Measurements from ENCODE around the gene P2RY6. TPM values are rescaled to one million over a fixed set of nuclear protein-coding genes. Genes with fewer than 3 reads are reported as not detected.

The P2RY6 gene
- total and polyA plus RNA-seq, 10 of the 15 experiments (the other 5 are each of a cell fraction or from before 2014, with no cell fraction given): 0.05 to 0.90 (median 0.22) TPM; not detected in 4

DNA sequence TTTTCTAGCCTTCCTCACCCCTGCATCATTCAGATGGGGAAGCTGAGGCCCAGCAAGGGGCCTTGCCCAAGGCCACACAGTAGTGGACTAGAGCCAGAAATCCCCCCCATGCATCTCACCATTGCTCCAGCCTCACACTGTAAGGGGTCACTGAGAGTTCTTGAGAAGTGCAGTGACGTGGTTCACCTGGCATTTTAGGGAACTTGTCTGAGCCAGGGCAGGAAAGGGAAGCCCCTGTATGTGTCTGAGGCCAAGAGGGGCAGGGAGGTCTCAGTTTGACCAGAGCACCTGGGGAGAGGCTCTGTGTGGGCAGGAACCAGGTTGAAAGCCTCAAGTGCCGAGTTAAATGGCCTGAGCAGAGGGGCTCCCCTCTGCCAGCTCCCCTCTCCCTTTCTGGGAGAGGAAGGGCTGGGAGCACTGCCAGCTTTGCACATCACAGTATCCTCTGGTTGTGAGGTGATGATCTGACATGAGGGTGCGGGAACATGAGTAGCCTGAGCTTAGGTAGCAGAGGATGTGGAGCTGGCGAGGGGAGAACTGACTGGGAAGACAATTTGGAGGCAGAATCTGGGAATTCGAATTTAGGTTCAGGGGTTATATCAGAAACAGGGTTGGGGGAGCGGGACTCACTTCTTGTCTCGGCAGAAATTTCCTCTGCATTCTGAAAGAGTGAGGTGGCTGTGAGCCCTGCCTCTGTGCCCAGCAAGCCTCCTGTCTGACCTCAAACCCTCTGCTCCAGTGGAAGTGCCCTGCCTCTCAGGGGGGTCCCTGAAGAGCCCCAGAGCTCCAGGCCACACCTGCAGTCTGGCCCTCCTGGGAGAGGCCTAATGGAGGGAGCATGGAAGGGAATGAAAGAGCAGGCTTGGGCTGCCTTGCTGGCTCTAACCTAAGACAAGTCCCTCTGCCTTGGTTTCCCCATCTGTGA is 50.5 kb downstream of the P2RY6 start (continued):
- TF ChIP-seq, protein P1, sequence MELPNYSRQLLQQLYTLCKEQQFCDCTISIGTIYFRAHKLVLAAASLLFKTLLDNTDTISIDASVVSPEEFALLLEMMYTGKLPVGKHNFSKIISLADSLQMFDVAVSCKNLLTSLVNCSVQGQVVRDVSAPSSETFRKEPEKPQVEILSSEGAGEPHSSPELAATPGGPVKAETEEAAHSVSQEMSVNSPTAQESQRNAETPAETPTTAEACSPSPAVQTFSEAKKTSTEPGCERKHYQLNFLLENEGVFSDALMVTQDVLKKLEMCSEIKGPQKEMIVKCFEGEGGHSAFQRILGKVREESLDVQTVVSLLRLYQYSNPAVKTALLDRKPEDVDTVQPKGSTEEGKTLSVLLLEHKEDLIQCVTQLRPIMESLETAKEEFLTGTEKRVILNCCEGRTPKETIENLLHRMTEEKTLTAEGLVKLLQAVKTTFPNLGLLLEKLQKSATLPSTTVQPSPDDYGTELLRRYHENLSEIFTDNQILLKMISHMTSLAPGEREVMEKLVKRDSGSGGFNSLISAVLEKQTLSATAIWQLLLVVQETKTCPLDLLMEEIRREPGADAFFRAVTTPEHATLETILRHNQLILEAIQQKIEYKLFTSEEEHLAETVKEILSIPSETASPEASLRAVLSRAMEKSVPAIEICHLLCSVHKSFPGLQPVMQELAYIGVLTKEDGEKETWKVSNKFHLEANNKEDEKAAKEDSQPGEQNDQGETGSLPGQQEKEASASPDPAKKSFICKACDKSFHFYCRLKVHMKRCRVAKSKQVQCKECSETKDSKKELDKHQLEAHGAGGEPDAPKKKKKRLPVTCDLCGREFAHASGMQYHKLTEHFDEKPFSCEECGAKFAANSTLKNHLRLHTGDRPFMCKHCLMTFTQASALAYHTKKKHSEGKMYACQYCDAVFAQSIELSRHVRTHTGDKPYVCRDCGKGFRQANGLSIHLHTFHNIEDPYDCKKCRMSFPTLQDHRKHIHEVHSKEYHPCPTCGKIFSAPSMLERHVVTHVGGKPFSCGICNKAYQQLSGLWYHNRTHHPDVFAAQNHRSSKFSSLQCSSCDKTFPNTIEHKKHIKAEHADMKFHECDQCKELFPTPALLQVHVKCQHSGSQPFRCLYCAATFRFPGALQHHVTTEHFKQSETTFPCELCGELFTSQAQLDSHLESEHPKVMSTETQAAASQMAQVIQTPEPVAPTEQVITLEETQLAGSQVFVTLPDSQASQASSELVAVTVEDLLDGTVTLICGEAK (IDR thresholded peaks at IDR 0.05; ENCODE audit: borderline replicate concordance): no peak
- TF ChIP-seq, protein P2, sequence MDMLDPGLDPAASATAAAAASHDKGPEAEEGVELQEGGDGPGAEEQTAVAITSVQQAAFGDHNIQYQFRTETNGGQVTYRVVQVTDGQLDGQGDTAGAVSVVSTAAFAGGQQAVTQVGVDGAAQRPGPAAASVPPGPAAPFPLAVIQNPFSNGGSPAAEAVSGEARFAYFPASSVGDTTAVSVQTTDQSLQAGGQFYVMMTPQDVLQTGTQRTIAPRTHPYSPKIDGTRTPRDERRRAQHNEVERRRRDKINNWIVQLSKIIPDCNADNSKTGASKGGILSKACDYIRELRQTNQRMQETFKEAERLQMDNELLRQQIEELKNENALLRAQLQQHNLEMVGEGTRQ (IDR thresholded peaks at IDR 0.05; ENCODE audit: borderline replicate concordance, low read depth, low read length): no peak
- TF ChIP-seq RBBP5 (conservative IDR thresholded peaks at IDR 0.05) (no peak), KDM1A (IDR thresholded peaks at IDR 0.05; ENCODE audit: borderline replicate concordance) (no peak), DPF2 (IDR thresholded peaks at IDR 0.05) (peak; percentile 41; the same call in 1 of the 2 replicates), MYC (IDR thresholded peaks at IDR 0.05; ENCODE audit: insufficient read depth, insufficient read length, insufficient replicate concordance, low read length, severe bottlenecking) (no peak), NR2C1 (IDR thresholded peaks at IDR 0.05) (no peak), GATAD2B (conservative IDR thresholded peaks at IDR 0.05; ENCODE audit: low read depth) (no peak), IRF4 (IDR thresholded peaks at IDR 0.05; ENCODE audit: low read depth, low read length) (no peak), BHLHE40 (IDR thresholded peaks at IDR 0.05; ENCODE audit: borderline replicate concordance in 1 of 2, low read depth in 2 of 2, low read length in 1 of 2) (no peak), SRF (IDR thresholded peaks at IDR 0.05; ENCODE audit: low read depth in 2 of 2, low read length in 2 of 2) (no peak), ESRRA (IDR thresholded peaks at IDR 0.05; ENCODE audit: low read length) (no peak), YBX1 (IDR thresholded peaks at IDR 0.05) (no peak)
- TF ChIP-seq, protein P3, sequence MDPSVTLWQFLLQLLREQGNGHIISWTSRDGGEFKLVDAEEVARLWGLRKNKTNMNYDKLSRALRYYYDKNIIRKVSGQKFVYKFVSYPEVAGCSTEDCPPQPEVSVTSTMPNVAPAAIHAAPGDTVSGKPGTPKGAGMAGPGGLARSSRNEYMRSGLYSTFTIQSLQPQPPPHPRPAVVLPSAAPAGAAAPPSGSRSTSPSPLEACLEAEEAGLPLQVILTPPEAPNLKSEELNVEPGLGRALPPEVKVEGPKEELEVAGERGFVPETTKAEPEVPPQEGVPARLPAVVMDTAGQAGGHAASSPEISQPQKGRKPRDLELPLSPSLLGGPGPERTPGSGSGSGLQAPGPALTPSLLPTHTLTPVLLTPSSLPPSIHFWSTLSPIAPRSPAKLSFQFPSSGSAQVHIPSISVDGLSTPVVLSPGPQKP (IDR thresholded peaks at IDR 0.05; ENCODE audit: low read depth, low read length): no peak
- TF ChIP-seq, protein P4, sequence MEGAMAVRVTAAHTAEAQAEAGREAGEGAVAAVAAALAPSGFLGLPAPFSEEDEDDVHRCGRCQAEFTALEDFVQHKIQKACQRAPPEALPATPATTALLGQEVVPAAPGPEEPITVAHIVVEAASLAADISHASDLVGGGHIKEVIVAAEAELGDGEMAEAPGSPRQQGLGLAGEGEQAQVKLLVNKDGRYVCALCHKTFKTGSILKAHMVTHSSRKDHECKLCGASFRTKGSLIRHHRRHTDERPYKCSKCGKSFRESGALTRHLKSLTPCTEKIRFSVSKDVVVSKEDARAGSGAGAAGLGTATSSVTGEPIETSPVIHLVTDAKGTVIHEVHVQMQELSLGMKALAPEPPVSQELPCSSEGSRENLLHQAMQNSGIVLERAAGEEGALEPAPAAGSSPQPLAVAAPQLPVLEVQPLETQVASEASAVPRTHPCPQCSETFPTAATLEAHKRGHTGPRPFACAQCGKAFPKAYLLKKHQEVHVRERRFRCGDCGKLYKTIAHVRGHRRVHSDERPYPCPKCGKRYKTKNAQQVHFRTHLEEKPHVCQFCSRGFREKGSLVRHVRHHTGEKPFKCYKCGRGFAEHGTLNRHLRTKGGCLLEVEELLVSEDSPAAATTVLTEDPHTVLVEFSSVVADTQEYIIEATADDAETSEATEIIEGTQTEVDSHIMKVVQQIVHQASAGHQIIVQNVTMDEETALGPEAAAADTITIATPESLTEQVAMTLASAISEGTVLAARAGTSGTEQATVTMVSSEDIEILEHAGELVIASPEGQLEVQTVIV (IDR thresholded peaks at IDR 0.05; ENCODE audit: borderline replicate concordance, partially characterized antibody): no peak
- TF ChIP-seq, protein P5, sequence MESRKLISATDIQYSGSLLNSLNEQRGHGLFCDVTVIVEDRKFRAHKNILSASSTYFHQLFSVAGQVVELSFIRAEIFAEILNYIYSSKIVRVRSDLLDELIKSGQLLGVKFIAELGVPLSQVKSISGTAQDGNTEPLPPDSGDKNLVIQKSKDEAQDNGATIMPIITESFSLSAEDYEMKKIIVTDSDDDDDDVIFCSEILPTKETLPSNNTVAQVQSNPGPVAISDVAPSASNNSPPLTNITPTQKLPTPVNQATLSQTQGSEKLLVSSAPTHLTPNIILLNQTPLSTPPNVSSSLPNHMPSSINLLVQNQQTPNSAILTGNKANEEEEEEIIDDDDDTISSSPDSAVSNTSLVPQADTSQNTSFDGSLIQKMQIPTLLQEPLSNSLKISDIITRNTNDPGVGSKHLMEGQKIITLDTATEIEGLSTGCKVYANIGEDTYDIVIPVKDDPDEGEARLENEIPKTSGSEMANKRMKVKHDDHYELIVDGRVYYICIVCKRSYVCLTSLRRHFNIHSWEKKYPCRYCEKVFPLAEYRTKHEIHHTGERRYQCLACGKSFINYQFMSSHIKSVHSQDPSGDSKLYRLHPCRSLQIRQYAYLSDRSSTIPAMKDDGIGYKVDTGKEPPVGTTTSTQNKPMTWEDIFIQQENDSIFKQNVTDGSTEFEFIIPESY (IDR thresholded peaks at IDR 0.05): no peak
